ENCODE measurements around the gene ANKRD50.

ANKRD50 gene

DNA sequence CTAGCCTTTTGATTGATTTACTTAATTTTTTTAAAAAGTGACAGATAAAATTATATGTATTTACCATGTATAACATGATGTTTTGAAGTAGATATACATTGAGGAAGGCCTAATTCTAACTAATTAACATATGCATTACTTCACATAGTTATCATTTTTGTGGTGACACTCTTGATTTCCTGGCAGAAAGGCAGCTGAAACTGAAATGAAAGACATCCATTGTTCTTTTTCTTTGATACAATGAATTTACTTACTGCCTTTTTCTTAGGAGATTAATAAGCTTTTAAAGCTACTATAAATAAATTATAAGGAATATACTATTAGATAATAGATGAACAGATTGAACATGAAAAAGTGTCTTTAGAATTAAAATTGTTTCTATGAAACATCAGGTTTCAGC lies 26.7 kb downstream of the ANKRD50 start:
- TF ChIP-seq ZBTB7A (IDR thresholded peaks at IDR 0.05; ENCODE audit: low read depth) (no peak), FOXM1 (IDR thresholded peaks at IDR 0.05; ENCODE audit: borderline replicate concordance, low read depth) (no peak), TCF12 (IDR thresholded peaks at IDR 0.05; ENCODE audit: low read depth) (no peak), RAD21 (IDR thresholded peaks at IDR 0.05; ENCODE audit: low read depth) (no peak), TEAD4 (IDR thresholded peaks at IDR 0.05) (no peak), EP300 (IDR thresholded peaks at IDR 0.05; ENCODE audit: borderline replicate concordance) (no peak), REST (IDR thresholded peaks at IDR 0.05; ENCODE audit: low read depth) (no peak), YY1 (IDR thresholded peaks at IDR 0.05; ENCODE audit: low read depth) (no peak), CEBPB (IDR thresholded peaks at IDR 0.05) (no peak), EGR1 (IDR thresholded peaks at IDR 0.05) (no peak)
- TF ChIP-seq, protein P1, sequence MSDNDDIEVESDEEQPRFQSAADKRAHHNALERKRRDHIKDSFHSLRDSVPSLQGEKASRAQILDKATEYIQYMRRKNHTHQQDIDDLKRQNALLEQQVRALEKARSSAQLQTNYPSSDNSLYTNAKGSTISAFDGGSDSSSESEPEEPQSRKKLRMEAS (IDR thresholded peaks at IDR 0.05) = no peak

- TF ChIP-seq EP300 (IDR thresholded peaks at IDR 0.05; ENCODE audit: borderline replicate concordance) (no peak), TCF12 (IDR thresholded peaks at IDR 0.05; ENCODE audit: low read depth) (no peak), CREB1 (IDR thresholded peaks at IDR 0.05; ENCODE audit: low read depth) (no peak), YY1 (IDR thresholded peaks at IDR 0.05; ENCODE audit: low read depth) (no peak), REST (IDR thresholded peaks at IDR 0.05; ENCODE audit: low read depth) (no peak), TAF1 (IDR thresholded peaks at IDR 0.05; ENCODE audit: low read depth) (no peak), USF1 (IDR thresholded peaks at IDR 0.05) (no peak), NFIC (IDR thresholded peaks at IDR 0.05) (no peak), TEAD4 (IDR thresholded peaks at IDR 0.05) (no peak), EGR1 (IDR thresholded peaks at IDR 0.05) (no peak), CEBPB (IDR thresholded peaks at IDR 0.05) (no peak), FOXM1 (IDR thresholded peaks at IDR 0.05; ENCODE audit: borderline replicate concordance, low read depth) (no peak)
- TF ChIP-seq, protein P1 (IDR thresholded peaks at IDR 0.05) = no peak
Observed at GRCh38 chr4:124684301-124684700, 28.2 kb downstream of the ANKRD50 start.

DNA sequence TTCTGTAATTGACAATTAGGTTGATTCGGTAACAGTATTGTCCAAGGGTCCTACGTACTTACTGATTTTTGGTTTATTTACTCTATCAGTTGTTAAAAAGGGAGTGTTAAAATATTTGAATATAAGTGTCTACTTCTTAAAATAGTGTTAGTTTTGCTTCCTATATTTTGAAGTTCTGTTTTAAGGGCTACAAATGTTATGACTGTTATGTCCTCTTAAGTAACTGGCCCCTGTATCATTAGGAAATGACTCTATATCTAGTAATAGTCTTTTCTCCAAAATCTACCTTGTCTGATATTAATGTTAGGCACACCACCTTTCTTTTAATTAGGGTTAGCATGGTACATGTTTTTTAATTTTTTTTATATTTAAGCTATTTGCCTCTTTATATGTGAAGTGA lies 30.1 kb downstream of the ANKRD50 start:
- no peak for TF ChIP-seq REST (IDR thresholded peaks at IDR 0.05; ENCODE audit: low read depth)
- no peak for TF ChIP-seq TEAD4 (IDR thresholded peaks at IDR 0.05)
- TF ChIP-seq CREB1 (IDR thresholded peaks at IDR 0.05; ENCODE audit: low read depth) = no peak
- no peak for TF ChIP-seq ZBTB7A (IDR thresholded peaks at IDR 0.05; ENCODE audit: low read depth)
- TF ChIP-seq USF1 (IDR thresholded peaks at IDR 0.05) = no peak
- TF ChIP-seq RAD21 (IDR thresholded peaks at IDR 0.05; ENCODE audit: low read depth) = no peak
- TF ChIP-seq, protein P1 (IDR thresholded peaks at IDR 0.05) = no peak
- no peak for TF ChIP-seq CEBPB (IDR thresholded peaks at IDR 0.05)
- no peak for TF ChIP-seq EP300 (IDR thresholded peaks at IDR 0.05; ENCODE audit: borderline replicate concordance)
- TF ChIP-seq EGR1 (IDR thresholded peaks at IDR 0.05) = no peak
- no peak for TF ChIP-seq TAF1 (IDR thresholded peaks at IDR 0.05; ENCODE audit: low read depth)
- TF ChIP-seq NFIC (IDR thresholded peaks at IDR 0.05) = no peak
- no peak for TF ChIP-seq YY1 (IDR thresholded peaks at IDR 0.05; ENCODE audit: low read depth)
- TF ChIP-seq TCF12 (IDR thresholded peaks at IDR 0.05; ENCODE audit: low read depth) = no peak
- no peak for TF ChIP-seq FOXM1 (IDR thresholded peaks at IDR 0.05; ENCODE audit: borderline replicate concordance, low read depth)

- no peak for TF ChIP-seq TEAD4 (IDR thresholded peaks at IDR 0.05)
- no peak for TF ChIP-seq CEBPB (IDR thresholded peaks at IDR 0.05)
- TF ChIP-seq YY1 (IDR thresholded peaks at IDR 0.05; ENCODE audit: low read depth) = no peak
- no peak for TF ChIP-seq REST (IDR thresholded peaks at IDR 0.05; ENCODE audit: low read depth)
- no peak for TF ChIP-seq NFIC (IDR thresholded peaks at IDR 0.05)
- TF ChIP-seq, protein P1 (IDR thresholded peaks at IDR 0.05) = no peak
- TF ChIP-seq CREB1 (IDR thresholded peaks at IDR 0.05; ENCODE audit: low read depth) = no peak
- no peak for TF ChIP-seq TCF12 (IDR thresholded peaks at IDR 0.05; ENCODE audit: low read depth)
- no peak for TF ChIP-seq RAD21 (IDR thresholded peaks at IDR 0.05; ENCODE audit: low read depth)
- no peak for TF ChIP-seq EGR1 (IDR thresholded peaks at IDR 0.05)
- no peak for TF ChIP-seq ZBTB7A (IDR thresholded peaks at IDR 0.05; ENCODE audit: low read depth)
- TF ChIP-seq TAF1 (IDR thresholded peaks at IDR 0.05; ENCODE audit: low read depth) = no peak
- TF ChIP-seq USF1 (IDR thresholded peaks at IDR 0.05) = no peak
- no peak for TF ChIP-seq EP300 (IDR thresholded peaks at IDR 0.05; ENCODE audit: borderline replicate concordance)
- TF ChIP-seq FOXM1 (IDR thresholded peaks at IDR 0.05; ENCODE audit: borderline replicate concordance, low read depth) = no peak
Observed at GRCh38 chr4:124666496-124666895, 46.0 kb downstream of the ANKRD50 start.

Measured in Ishikawa (cell line).